K562 (cell line): ENCODE data around the gene HTR2B. TPM values are rescaled to one million over a fixed set of nuclear protein-coding genes. Genes with fewer than 3 reads are reported as not detected.

Experiments
- ATAC-seq: fragments of 200-7000 bp; cut with Tn5 transposase; 3 replicates; pipeline ENCODE4 v1.9.1; 2020; ENCODE audit warnings: moderate library complexity
- BruUV-seq: library from RNA; stranded (reverse); fragments of 400-500 nt; replicated peaks from 2 replicates; lab custom pipeline; 2021; lab: Mats Ljungman, UMichigan
- CTCF ChIA-PET: fragments of 300-600 bp; formaldehyde crosslinking; extraction: SDS; loops from one replicate; lab custom pipeline; 2021; ENCODE audit warnings: low intra/inter-chr PET ratio; lab: Yijun Ruan, JAX
- POLR2A ChIA-PET: fragments of 300-600, 350-650 bp; sonication (Branson Sonifier 250); formaldehyde crosslinking; extraction: SDS; loops from one replicate; lab custom pipeline; 2021; ENCODE audit warnings: antibody characterized with exemption, inconsistent platforms; lab: Yijun Ruan, JAX
- DNase-seq, 4 experiments: peaks; one replicate each; pipeline versions ENCODE4 v3.0.0 to v3.0.0-alpha.2; 2011 to 2018; ENCODE audit warnings: low spot score in 3 of 4, mixed read lengths in 3 of 4; ENCODE audit errors: extremely low read depth in 1 of 4
- FAIRE-seq: peaks from 2 replicates; lab custom pipeline; 2011; peaks lifted over from hg19 to GRCh38; lab: Jason Lieb, UNC
- H2AFZ ChIP-seq: 2 replicates; pipeline ENCODE4 v1.6.0; 2011; ENCODE audit warnings: low read depth, low read length, control low read depth, inconsistent platforms
- H3K27ac ChIP-seq: fragments of 200-600 bp; 3 replicates; pipeline ENCODE4 v1.8.0; 2011; ENCODE audit warnings: low read depth, mild to moderate bottlenecking, control low read depth, inconsistent platforms, low read length, moderate library complexity, mixed read lengths; ENCODE audit errors: extremely low read depth
- H3K27me3 ChIP-seq, 2 experiments: fragments of 300-600 bp in 1 of 2; 2 replicates in 1 of 2; 3 replicates in 1 of 2; pipeline versions ENCODE4 v1.6.0 to v1.8.0; 2011; ENCODE audit warnings: inconsistent platforms in 2 of 2, low read length in 2 of 2, mild to moderate bottlenecking in 1 of 2, mixed read lengths in 1 of 2, moderate library complexity in 1 of 2; ENCODE audit not compliant: control insufficient read depth in 2 of 2, insufficient read depth in 2 of 2
- H3K36me3 ChIP-seq: fragments of 300-600 bp; 3 replicates; pipeline ENCODE4 v1.8.0; 2011; ENCODE audit warnings: mild to moderate bottlenecking, low read length, inconsistent platforms; ENCODE audit not compliant: control insufficient read depth, insufficient read depth
- H3K4me1 ChIP-seq, 2 experiments: fragments of 200-600 bp in 1 of 2; replicated peaks in 1 of 2; 2 replicates in 1 of 2; 3 replicates in 1 of 2; pipeline versions ENCODE4 v1.5.1 to v1.8.0; 2011; ENCODE audit warnings: inconsistent platforms in 2 of 2, low read length in 2 of 2, mild to moderate bottlenecking in 1 of 2, mixed read lengths in 1 of 2, moderate library complexity in 1 of 2; ENCODE audit not compliant: control insufficient read depth in 2 of 2, insufficient read depth in 2 of 2
- H3K4me2 ChIP-seq: 2 replicates; pipeline ENCODE4 v1.6.1; 2011; ENCODE audit warnings: low read length, control low read depth, inconsistent platforms, mixed read lengths; ENCODE audit not compliant: insufficient read depth
- H3K4me3 ChIP-seq: fragments of 200-600 bp; sonication (generic), shearing (Covaris generic); 2 replicates; pipeline ENCODE4 v1.5.1; 2016; ENCODE audit warnings: control low read depth, inconsistent platforms
- H3K79me2 ChIP-seq: fragments of 200-600 bp; 3 replicates; pipeline ENCODE4 v1.8.0; 2011; ENCODE audit warnings: low read length, inconsistent platforms; ENCODE audit not compliant: control insufficient read depth, insufficient read depth
- H3K9ac ChIP-seq, 2 experiments: 2 replicates each; pipeline versions ENCODE4 v1.6.0 to v1.6.1; 2011; ENCODE audit warnings: low read depth in 2 of 2, low read length in 2 of 2, control low read depth in 1 of 2, inconsistent platforms in 1 of 2, mild to moderate bottlenecking in 1 of 2, mixed read lengths in 1 of 2; ENCODE audit not compliant: insufficient read depth in 1 of 2
- H3K9me1 ChIP-seq: one replicate; pipeline ENCODE4 v1.6.0; 2011; ENCODE audit warnings: inconsistent platforms, mild to moderate bottlenecking, low read length, moderate library complexity; ENCODE audit not compliant: control insufficient read depth, insufficient read depth
- H3K9me3 ChIP-seq: replicated peaks from 2 replicates; pipeline ENCODE4 v1.5.1; 2011; ENCODE audit warnings: low read depth, low read length, inconsistent platforms; ENCODE audit not compliant: control insufficient read depth, insufficient read depth
- H4K20me1 ChIP-seq: replicated peaks from 2 replicates; pipeline ENCODE4 v1.6.1; 2011; ENCODE audit warnings: low read length, inconsistent platforms, mixed read lengths; ENCODE audit not compliant: control insufficient read depth, insufficient read depth
- CUX1 ChIP-seq: fragments of 200-800 bp; sonication (Bioruptor generic); IDR thresholded peaks from 2 replicates; pipeline ENCODE4 v1.6.1; 2016; ENCODE audit warnings: missing genetic modification characterization, missing compliant biosample characterization
- ETV1 ChIP-seq: fragments of 450-650 bp; conservative IDR thresholded peaks from 2 replicates; pipeline ENCODE4 v1.6.1; 2016; ENCODE audit warnings: missing genetic modification characterization, control low read depth, low read depth, missing compliant biosample characterization
- GATA2 ChIP-seq: sonication (generic); formaldehyde crosslinking; IDR thresholded peaks from 2 replicates; pipeline ENCODE4 v1.4.0; 2020; ENCODE audit warnings: mild to moderate bottlenecking, missing genetic modification reagents
- MIER1 ChIP-seq: fragments of 450-650 bp; IDR thresholded peaks from 2 replicates; pipeline ENCODE4 v1.6.1; 2016; ENCODE audit warnings: antibody characterized with exemption, mild to moderate bottlenecking, low read depth
- MLX ChIP-seq, 2 experiments: fragments of 450-650 bp in 1 of 2; sonication (generic) in 1 of 2; formaldehyde crosslinking; conservative IDR thresholded peaks; 2 replicates each; pipeline versions ENCODE4 v1.4.0 to v1.8.1; 2020 to 2022; ENCODE audit warnings: mild to moderate bottlenecking in 1 of 2, missing genetic modification reagents in 1 of 2
- NFRKB ChIP-seq: fragments of 450-650 bp; IDR thresholded peaks from 2 replicates; pipeline ENCODE4 v1.6.1; 2016; ENCODE audit warnings: low read depth
- NR2C2 ChIP-seq, 2 experiments: fragments of 200-800 bp in 1 of 2; sonication (Bioruptor generic) in 1 of 2; sonication (generic) in 1 of 2; formaldehyde crosslinking in 1 of 2; IDR thresholded peaks; 2 replicates each; pipeline versions ENCODE4 v1.6.1 to v1.8.0; 2016 to 2022; ENCODE audit warnings: mild to moderate bottlenecking in 1 of 2, missing compliant biosample characterization in 1 of 2, missing genetic modification characterization in 1 of 2, missing genetic modification reagents in 1 of 2
- RBBP5 ChIP-seq: fragments of 200-600 bp; sonication (generic); IDR thresholded peaks from 2 replicates; pipeline ENCODE4 v1.6.1; 2012; ENCODE audit warnings: borderline replicate concordance, mild to moderate bottlenecking, low read length, control low read depth, inconsistent platforms; ENCODE audit not compliant: insufficient read depth, poor library complexity, severe bottlenecking
- SMAD3 ChIP-seq: fragments of 450-650 bp; formaldehyde crosslinking; conservative IDR thresholded peaks from 2 replicates; pipeline ENCODE4 v1.4.0; 2020; ENCODE audit warnings: mild to moderate bottlenecking
- STAT6 ChIP-seq: sonication (generic); formaldehyde crosslinking; IDR thresholded peaks from 2 replicates; pipeline ENCODE4 v1.8.1; 2023; ENCODE audit warnings: mild to moderate bottlenecking, missing genetic modification reagents
- ZNF280B ChIP-seq: fragments of 250-450 bp; sonication (Bioruptor Pico); IDR thresholded peaks from 2 replicates; pipeline ENCODE4 v1.5.1; 2021; ENCODE audit warnings: mild to moderate bottlenecking
- ZNF778 ChIP-seq: fragments of 450-650 bp; formaldehyde crosslinking; IDR thresholded peaks from 2 replicates; pipeline ENCODE4 v1.4.0; 2020; ENCODE audit warnings: mild to moderate bottlenecking, moderate library complexity
- in situ Hi-C: fragments of 300-500 bp; cut with MboI; formaldehyde crosslinking; loops from 4 replicates; pipeline ENCODE4 v1.15.0; 2018; ENCODE audit warnings: inconsistent platforms, mixed read lengths
- intact Hi-C: fragments of 100-400 bp; cut with micrococcal nuclease; formaldehyde crosslinking; loops from 2 replicates; pipeline ENCODE4 v1.14.2; 2022
- polyA plus RNA-seq, 8 experiments: library from polyadenylated mRNA; depleted of rRNA in 4 of 8; stranded (reverse) in 5 of 8; unstranded in 3 of 8; fragments of >200 nt; fragmentation: Nextera tagmentation in 2 of 8; fragmentation: Illumina TruSeq in 1 of 8; extraction: Ambion mirVana in 2 of 8; extraction: Trizol in 1 of 8; gene quantifications; 2 replicates each; pipeline versions ENCODE4 v1.2.1 to v1.2.3, GENCODE V29; 2011 to 2014; ENCODE audit warnings: inconsistent platforms in 1 of 8, missing spikeins in 1 of 8
- total RNA-seq, 7 experiments: library from RNA; depleted of rRNA in 6 of 7; stranded (reverse); fragments of >200 nt in 6 of 7; fragmentation: Illumina TruSeq in 2 of 7; extraction: Trizol in 2 of 7; gene quantifications; 2 replicates each; pipeline versions ENCODE4 v1.2.1 to v1.2.3, GENCODE V29; 2011 to 2021; ENCODE audit warnings: low replicate concordance in 1 of 7

HTR2B gene
- total and polyA plus RNA-seq, 9 of the 15 experiments (the other 6 are each of a cell fraction or from before 2014, with no cell fraction given): not detected

- intact Hi-C loops (no loop called here), in situ Hi-C loops (no loop called here)
- H3K27me3 ChIP-seq: no peaks in the 10 kb centered on the region
- H3K79me2 ChIP-seq: peaks cover 3% of the 10 kb centered on the region; the same call in 1 of the 3 replicates
- no peak overlapping the region for H3K27ac ChIP-seq
- FAIRE-seq: no peak
- H2AFZ ChIP-seq: no peak overlapping the region
- H4K20me1 ChIP-seq: no peaks in the 10 kb centered on the region; the same call in 1 of the 2 replicates
- POLR2A ChIA-PET: no interaction called here
- CTCF ChIA-PET: no interaction called here
- TF ChIP-seq ZNF778 (CRISPR knock-in tag): no peak
- no peak for TF ChIP-seq NR2C2 (CRISPR knock-in tag; IDR thresholded peaks at IDR 0.05)
- TF ChIP-seq NR2C2 (tag; IDR thresholded peaks at IDR 0.05): no peak
- no peak for TF ChIP-seq CUX1 (CRISPR knock-in tag)
- no peak for TF ChIP-seq ETV1
- TF ChIP-seq SMAD3 (CRISPR knock-in tag): no peak
- no peak for TF ChIP-seq MLX (CRISPR knock-in tag; conservative IDR thresholded peaks at IDR 0.05)
- no peak for TF ChIP-seq NFRKB
- no peak for TF ChIP-seq STAT6 (CRISPR knock-in tag)
- no peak for TF ChIP-seq ZNF280B (CRISPR knock-in tag)
- TF ChIP-seq GATA2 (CRISPR knock-in tag): no peak
- no peak for TF ChIP-seq MIER1
- TF ChIP-seq RBBP5: no peak
- no peaks in the 10 kb centered on the region for H3K9me1 ChIP-seq
- H3K9ac ChIP-seq: no peak overlapping the region
- peaks cover 31% of the 10 kb centered on the region; the same call in 2 of the 3 replicates for H3K36me3 ChIP-seq
- no peak overlapping the region for H3K4me2 ChIP-seq
- no peak overlapping the region for H3K4me3 ChIP-seq
- no peak for DNase-seq
- H3K4me1 ChIP-seq: no peaks in the 10 kb centered on the region
- no peaks in the 10 kb centered on the region for H3K9me3 ChIP-seq
- no peak for ATAC-seq
- BruUV-seq: no TSS peak
Measured at GRCh38 chr2:231139796-231140195, 15.0 kb upstream of the HTR2B start.
